Adrenal gland (tissue), 5 donors: ENCODE data around the gene OMG.

ENCODE experiments used
- CTCF ChIP-seq, 6 experiments: fragments of 450-650 bp in 4 of 6; fragments of 200-600 bp in 2 of 6; sonication (generic) in 1 of 6; IDR thresholded peaks; 1 replicate in 5 of 6; 2 replicates in 1 of 6; pipeline versions ENCODE4 v1.5.1 to v1.8.0; 2016 to 2021; ENCODE audit warnings: antibody characterized with exemption in 6 of 6, mild to moderate bottlenecking in 2 of 6, moderate library complexity in 1 of 6
- POLR2A ChIP-seq, 2 donors: fragments of 450-650 bp; IDR thresholded peaks; one replicate each; pipeline ENCODE4 v1.6.1; 2017; ENCODE audit warnings: antibody characterized with exemption in 2 of 2, mild to moderate bottlenecking in 2 of 2, moderate library complexity in 1 of 2
- donor health status: DM: no; HTN: no; CAD: no.

- TF ChIP-seq CTCF (IDR thresholded peaks at IDR 0.05) (no peak), POLR2A (IDR thresholded peaks at IDR 0.05) (no peak)
Observed at GRCh38 chr17:31269578-31269983, 27.5 kb downstream of the OMG start.
